Hepatocyte (in vitro differentiated cells): ENCODE measurements around the gene TLL2. TPM values are rescaled to one million over a fixed set of nuclear protein-coding genes. Genes with fewer than 3 reads are reported as not detected.

ENCODE experiments used
- DNase-seq: peaks from one replicate; pipeline ENCODE4 v3.0.0-alpha.2; 2016; ENCODE audit warnings: low spot score
- H2AFZ ChIP-seq: fragments of 200-600 bp; sonication (generic); 2 replicates; pipeline ENCODE4 v1.6.0; 2016; ENCODE audit warnings: antibody characterized with exemption, mild to moderate bottlenecking
- H3K27ac ChIP-seq: fragments of 200-600 bp; sonication (generic); 2 replicates; pipeline ENCODE4 v1.5.1; 2016; ENCODE audit warnings: mild to moderate bottlenecking
- H3K27me3 ChIP-seq: fragments of 200-600 bp; sonication (generic); 2 replicates; pipeline ENCODE4 v1.6.1; 2016
- H3K36me3 ChIP-seq: fragments of 200-600 bp; sonication (generic); replicated peaks from 2 replicates; pipeline ENCODE4 v1.5.1; 2016; ENCODE audit warnings: low read depth; ENCODE audit not compliant: insufficient read depth
- H3K4me1 ChIP-seq: fragments of 200-600 bp; sonication (generic); 2 replicates; pipeline ENCODE4 v1.5.1; 2016; ENCODE audit warnings: mild to moderate bottlenecking, moderate library complexity; ENCODE audit not compliant: insufficient read depth
- H3K4me2 ChIP-seq: fragments of 200-600 bp; sonication (generic); 2 replicates; pipeline ENCODE4 v1.6.0; 2016
- H3K4me3 ChIP-seq: fragments of 200-600 bp; sonication (generic); 2 replicates; pipeline ENCODE4 v1.5.1; 2016; ENCODE audit warnings: mild to moderate bottlenecking
- H3K79me2 ChIP-seq: fragments of 200-600 bp; sonication (generic); 2 replicates; pipeline ENCODE4 v1.6.0; 2017; ENCODE audit warnings: mild to moderate bottlenecking
- H3K9me2 ChIP-seq: fragments of 200-600 bp; sonication (generic); replicated peaks from 2 replicates; pipeline ENCODE4 v1.6.0; 2017; ENCODE audit warnings: mild to moderate bottlenecking; ENCODE audit not compliant: insufficient read depth
- H3K9me3 ChIP-seq: fragments of 200-600 bp; sonication (generic); 2 replicates; pipeline ENCODE4 v1.5.1; 2016; ENCODE audit warnings: low read depth, mild to moderate bottlenecking
- H4K20me1 ChIP-seq: fragments of 200-600 bp; sonication (generic); 2 replicates; pipeline ENCODE4 v1.6.0; 2016; ENCODE audit warnings: mild to moderate bottlenecking; ENCODE audit not compliant: insufficient read depth, poor library complexity, severe bottlenecking
- CTCF ChIP-seq: fragments of 200-600 bp; sonication (generic); IDR thresholded peaks from 2 replicates; pipeline ENCODE4 v1.5.1; 2016; ENCODE audit warnings: antibody characterized with exemption, mild to moderate bottlenecking; ENCODE audit not compliant: poor library complexity
- EZH2 ChIP-seq: fragments of 200-600 bp; sonication (generic); IDR thresholded peaks from 2 replicates; pipeline ENCODE4 v1.6.1; 2016; ENCODE audit warnings: antibody characterized with exemption, mild to moderate bottlenecking, borderline replicate concordance
- EZH2phosphoT487 ChIP-seq: fragments of 200-600 bp; sonication (generic); IDR thresholded peaks from one replicate; pipeline ENCODE4 v1.6.1; 2018; ENCODE audit warnings: antibody characterized with exemption, mild to moderate bottlenecking, low read depth, moderate library complexity; ENCODE audit not compliant: unreplicated experiment, severe bottlenecking
- WGBS: methylation state at CpG from one replicate; pipeline ENCODE4 v1.1.6; 2016; ENCODE audit warnings: low lambda C conversion rate; ENCODE audit errors: missing lambda C conversion rate; 5-methylcytosine and 5-hydroxymethylcytosine counted together
- polyA plus RNA-seq: library from polyadenylated mRNA; unstranded; fragments of >200 nt; fragmentation: Nextera tagmentation; extraction: Ambion mirVana; gene quantifications from 2 replicates; pipeline ENCODE4 v1.2.1, GENCODE V29; 2016
- total RNA-seq: library from RNA; depleted of rRNA; stranded (reverse); fragments of >200 nt; gene quantifications from 2 replicates; pipeline ENCODE4 v1.2.3, GENCODE V29; 2014

TLL2 gene
- total and polyA plus RNA-seq, 2 experiments from 2014 or later: 0.50 to 0.76 TPM

- Histone ChIP-seq H3K27ac (no peak overlapping the region), H3K9me3 (no peaks in the 10 kb centered on the region), H3K79me2 (no peaks in the 10 kb centered on the region), H3K36me3 (no peaks in the 10 kb centered on the region), H2AFZ (no peak overlapping the region), H4K20me1 (no peaks in the 10 kb centered on the region), H3K4me2 (no peak overlapping the region), H3K4me3 (no peak overlapping the region), H3K4me1 (no peaks in the 10 kb centered on the region), H3K9me2 (no peaks in the 10 kb centered on the region), H3K27me3 (no peaks in the 10 kb centered on the region)
- TF ChIP-seq EZH2phosphoT487: no peak
- no peak for TF ChIP-seq EZH2
- no peak for TF ChIP-seq CTCF
- no peak for DNase-seq
- 85% methylated on average over 6 of the region's 7 CpGs for WGBS
Observed at GRCh38 chr10:96500519-96500918, 13.2 kb downstream of the TLL2 start.

- Histone ChIP-seq H3K27me3 (no peaks in the 10 kb centered on the region), H2AFZ (no peak overlapping the region), H3K4me3 (no peak overlapping the region), H3K9me2 (no peaks in the 10 kb centered on the region), H3K9me3 (no peaks in the 10 kb centered on the region), H4K20me1 (no peaks in the 10 kb centered on the region), H3K4me1 (no peaks in the 10 kb centered on the region), H3K36me3 (no peaks in the 10 kb centered on the region), H3K79me2 (no peaks in the 10 kb centered on the region), H3K27ac (no peak overlapping the region), H3K4me2 (no peak overlapping the region)
- WGBS: 93% methylated on average over 3 of the region's 3 CpGs
- no peak for DNase-seq
- no peak for TF ChIP-seq EZH2phosphoT487
- no peak for TF ChIP-seq EZH2
- TF ChIP-seq CTCF: no peak
Observed at GRCh38 chr10:96500050-96500449, 13.7 kb downstream of the TLL2 start.

- H3K9me3 ChIP-seq: no peaks in the 10 kb centered on the region
- no peak for DNase-seq
- no peaks in the 10 kb centered on the region for H3K36me3 ChIP-seq
- H2AFZ ChIP-seq: no peak overlapping the region
- no peak overlapping the region for H3K4me2 ChIP-seq
- TF ChIP-seq CTCF (no peak), EZH2 (no peak), EZH2phosphoT487 (no peak)
- H3K27me3 ChIP-seq: no peaks in the 10 kb centered on the region
- no peaks in the 10 kb centered on the region for H3K9me2 ChIP-seq
- H3K4me3 ChIP-seq: no peak overlapping the region
- H3K79me2 ChIP-seq: no peaks in the 10 kb centered on the region
- H4K20me1 ChIP-seq: no peaks in the 10 kb centered on the region
- no peak overlapping the region for H3K27ac ChIP-seq
- WGBS: 69% methylated on average over 5 of the region's 5 CpGs
- H3K4me1 ChIP-seq: no peaks in the 10 kb centered on the region
Observed at GRCh38 chr10:96497391-96497790, 16.3 kb downstream of the TLL2 start.
